ENCODE data around the gene TNFRSF1A. TPM values are rescaled to one million over a fixed set of nuclear protein-coding genes. Genes with fewer than 3 reads are reported as not detected.

TNFRSF1A gene
- total RNA-seq, 5 donors from 2014 or later (not counting 1 experiment from before 2014, with no cell fraction given) = 32.3 to 88.0 (median 86.5) TPM

DNA sequence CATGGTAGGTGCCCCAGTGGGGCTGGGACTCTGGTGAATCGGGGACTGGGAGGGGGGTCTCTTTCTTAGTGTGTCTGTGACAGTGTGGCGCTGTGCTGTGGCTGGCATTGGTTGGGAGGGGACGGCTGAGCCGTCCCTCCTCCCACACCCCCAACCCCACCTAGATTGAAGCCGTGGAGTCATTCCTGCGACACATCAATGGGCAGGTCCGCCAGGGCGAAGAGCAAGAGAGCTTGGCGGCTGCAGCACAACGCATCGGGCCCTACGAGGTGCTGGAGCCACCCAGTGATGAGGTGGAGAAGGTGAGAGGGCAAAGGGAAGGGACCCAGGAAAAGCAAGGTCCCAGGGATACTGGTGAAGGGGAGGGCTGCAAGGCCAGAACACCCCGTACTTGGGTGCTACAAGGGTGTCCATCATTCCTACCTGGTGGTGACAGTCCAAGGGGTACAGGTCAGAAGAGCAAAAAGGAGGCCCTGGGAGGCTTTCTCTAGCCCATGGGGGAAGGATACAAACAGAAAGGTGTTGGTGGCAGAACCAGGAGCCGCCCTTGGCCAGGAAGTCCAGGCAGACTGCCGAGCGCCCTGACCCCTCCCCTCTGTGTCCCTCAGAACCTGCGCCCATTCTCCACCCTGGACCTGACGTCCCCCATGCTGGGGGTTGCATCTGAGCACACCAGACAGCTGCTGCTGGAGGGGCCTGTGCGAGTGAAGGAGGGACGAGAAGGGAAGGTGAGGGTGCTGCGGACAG, 24.0 kb downstream of the TNFRSF1A start:
- DNase-seq = no peak
- peak in 2 of 4 experiments; percentile 24 to 29 for ATAC-seq (replicated peaks in 1 of 4)
- ChIA-PET CTCF (interaction anchor here in 1 of 2 donors (0.6 kb wide), 1 partner anchor 1897 kb away, joined by 3 read pairs; no protein-coding TSS in a partner anchor), POLR2A (no interaction called here)
- Histone ChIP-seq H3K4me1 (ENCODE audit: control insufficient read depth in 1 of 2, extremely low read depth in 1 of 2, insufficient read depth in 2 of 2, low read length in 2 of 2) (peaks cover 2 to 26% of the 10 kb centered on the region in 2 experiments), H3K27ac (ENCODE audit: low read length) (no peak overlapping the region), H3K4me3 (ENCODE audit: control insufficient read depth in 1 of 2, extremely low read depth in 1 of 2, low read length in 1 of 2) (no peak overlapping the region), H3K36me3 (ENCODE audit: control insufficient read depth in 2 of 2, extremely low read depth in 1 of 2, insufficient read depth in 1 of 2, low read length in 1 of 2) (no peaks in the 10 kb centered on the region), H3K9me3 (no peaks in the 10 kb centered on the region), H3K27me3 (replicated peaks in 1 of 2; ENCODE audit: control insufficient read depth in 2 of 2, extremely low read depth in 1 of 2, insufficient read depth in 2 of 2, low read length in 1 of 2) (peaks cover 0 to 27% of the 10 kb centered on the region in 2 experiments)
- Mint-ChIP-seq H3K27me3 (no peaks in the 10 kb centered on the region), H3K9me3 (no peaks in the 10 kb centered on the region), H3K27ac (peak overlapping the region; percentile 44 to 74), H3K4me3 (peak overlapping the region in 2 of 3 donors; percentile 21 to 71), H3K36me3 (no peaks in the 10 kb centered on the region), H3K4me1 (peaks cover 24 to 30% (median 29%) of the 10 kb centered on the region in 3 donors)
- 60% methylated on average over 14 of the region's 21 CpGs for WGBS (ENCODE audit: insufficient coverage)

DNA sequence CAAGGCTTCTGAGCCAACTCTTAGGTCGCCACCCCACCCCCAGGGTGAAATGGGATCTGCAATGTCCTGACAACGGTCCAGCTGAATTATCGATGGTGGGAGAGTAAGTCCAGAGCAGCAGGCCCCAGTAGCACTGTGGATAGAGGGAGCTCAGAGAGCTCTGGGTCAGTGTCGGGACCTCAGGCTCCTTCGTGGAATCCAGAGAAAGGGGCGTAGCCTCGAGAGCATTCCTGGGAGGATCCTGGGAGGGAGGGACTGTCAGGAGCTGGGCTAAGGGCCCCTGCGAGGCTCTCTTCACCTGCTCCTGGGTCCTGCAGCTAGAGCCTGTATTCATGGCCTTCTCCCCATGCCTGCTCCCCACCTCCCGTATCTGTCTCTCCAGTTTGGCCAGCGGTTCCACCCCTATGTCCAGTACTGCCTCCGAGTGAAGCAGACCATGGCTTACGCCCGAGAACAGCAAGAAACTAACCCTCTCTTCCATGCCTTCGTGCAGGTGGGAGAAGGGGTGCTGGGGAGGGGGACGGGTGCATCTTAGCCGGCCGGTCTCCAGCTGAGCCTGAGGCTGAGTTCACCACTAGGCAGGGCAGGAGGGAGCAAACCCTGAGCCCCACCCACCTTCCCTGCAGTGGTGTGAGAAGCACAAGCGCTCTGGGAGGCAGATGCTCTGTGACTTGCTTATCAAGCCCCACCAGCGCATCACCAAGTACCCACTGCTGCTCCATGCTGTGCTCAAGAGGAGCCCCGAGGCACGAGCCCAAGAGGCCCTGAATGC, 24.8 kb downstream of the TNFRSF1A start:
- no peak overlapping the region for H3K4me3 ChIP-seq (ENCODE audit: control insufficient read depth in 1 of 2, extremely low read depth in 1 of 2, low read length in 1 of 2)
- Mint-ChIP-seq H3K27me3 (peaks cover 0 to 1% of the 10 kb centered on the region in 2 donors), H3K9me3 (no peaks in the 10 kb centered on the region), H3K4me1 (peaks cover 21 to 23% (median 23%) of the 10 kb centered on the region in 3 donors), H3K36me3 (no peaks in the 10 kb centered on the region), H3K27ac (no peak overlapping the region), H3K4me3 (peak overlapping the region in 1 of 3 donors; percentile 71)
- ChIA-PET CTCF (no interaction called here), POLR2A (interaction anchor here in 1 of 2 donors (0.6 kb wide), 1 partner anchor 40 kb away, joined by 3 read pairs; no protein-coding TSS in a partner anchor)
- no peaks in the 10 kb centered on the region for H3K9me3 ChIP-seq
- peaks cover 0 to 34% of the 10 kb centered on the region in 2 experiments for H3K27me3 ChIP-seq (replicated peaks in 1 of 2; ENCODE audit: control insufficient read depth in 2 of 2, extremely low read depth in 1 of 2, insufficient read depth in 2 of 2, low read length in 1 of 2)
- 100% methylated on average over 4 of the region's 21 CpGs for WGBS (ENCODE audit: insufficient coverage)
- no peaks in the 10 kb centered on the region for H3K36me3 ChIP-seq (ENCODE audit: control insufficient read depth in 2 of 2, extremely low read depth in 1 of 2, insufficient read depth in 1 of 2, low read length in 1 of 2)
- peaks cover 0 to 19% of the 10 kb centered on the region in 2 experiments for H3K4me1 ChIP-seq (ENCODE audit: control insufficient read depth in 1 of 2, extremely low read depth in 1 of 2, insufficient read depth in 2 of 2, low read length in 2 of 2)
- ATAC-seq (replicated peaks in 1 of 4) (no peak), DNase-seq (no peak)
- no peak overlapping the region for H3K27ac ChIP-seq (ENCODE audit: low read length)

DNA sequence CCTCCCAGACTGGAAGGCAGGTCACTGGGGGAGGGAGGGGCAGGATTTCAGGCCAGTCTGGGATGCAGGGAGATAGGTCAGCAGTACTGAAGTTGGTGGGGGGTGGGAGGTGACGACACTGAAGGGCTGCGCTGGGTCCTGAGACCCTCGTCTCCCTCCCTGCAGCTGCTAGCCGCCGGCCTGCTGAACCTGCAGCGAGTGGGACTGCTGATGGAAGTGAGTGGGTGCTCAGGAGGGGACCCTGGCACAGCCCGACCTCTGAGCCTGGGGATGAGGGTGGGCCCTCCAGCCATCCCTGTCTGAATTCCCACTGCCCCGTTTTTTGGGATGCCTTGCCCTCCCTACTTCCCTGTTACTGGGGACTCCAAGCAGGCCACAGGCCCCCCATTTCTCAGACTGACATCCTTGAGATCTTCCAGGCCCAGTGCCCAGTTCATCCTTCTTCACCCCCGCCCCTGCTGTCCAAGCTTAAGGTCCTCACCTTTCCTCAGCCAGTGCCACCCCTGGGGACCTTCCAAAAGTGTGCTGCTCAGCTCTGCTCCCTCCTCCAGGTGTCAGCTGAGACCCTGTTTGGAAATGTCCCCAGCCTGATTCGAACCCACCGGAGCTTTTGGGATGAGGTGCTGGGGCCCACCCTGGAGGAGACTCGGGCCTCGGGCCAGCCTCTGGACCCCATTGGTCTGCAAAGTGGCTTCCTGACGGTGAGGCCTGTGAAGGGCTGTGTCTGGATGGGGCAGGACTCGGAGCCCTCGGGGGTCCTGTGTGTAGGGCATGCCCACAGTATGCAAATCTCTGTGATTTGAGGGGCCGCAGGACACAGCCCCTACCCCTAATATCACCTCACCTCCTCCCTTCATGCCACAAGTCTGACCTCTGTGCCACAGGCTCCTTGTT, 25.9 kb downstream of the TNFRSF1A start:
- no peak overlapping the region for H3K27ac Mint-ChIP-seq
- Histone ChIP-seq H3K27ac (ENCODE audit: low read length) (no peak overlapping the region), H3K36me3 (ENCODE audit: control insufficient read depth in 2 of 2, extremely low read depth in 1 of 2, insufficient read depth in 1 of 2, low read length in 1 of 2) (no peaks in the 10 kb centered on the region), H3K4me3 (ENCODE audit: control insufficient read depth in 1 of 2, extremely low read depth in 1 of 2, low read length in 1 of 2) (no peak overlapping the region), H3K4me1 (ENCODE audit: control insufficient read depth in 1 of 2, extremely low read depth in 1 of 2, insufficient read depth in 2 of 2, low read length in 2 of 2) (peaks cover 0 to 21% of the 10 kb centered on the region in 2 experiments), H3K27me3 (replicated peaks in 1 of 2; ENCODE audit: control insufficient read depth in 2 of 2, extremely low read depth in 1 of 2, insufficient read depth in 2 of 2, low read length in 1 of 2) (peaks cover 0 to 46% of the 10 kb centered on the region in 2 experiments), H3K9me3 (no peaks in the 10 kb centered on the region)
- no peaks in the 10 kb centered on the region for H3K36me3 Mint-ChIP-seq
- ChIA-PET CTCF (no interaction called here), POLR2A (interaction anchor here in 1 of 2 donors (0.6 kb wide), 1 partner anchor 41 kb away, joined by 3 read pairs; no protein-coding TSS in a partner anchor)
- no peaks in the 10 kb centered on the region for H3K9me3 Mint-ChIP-seq
- DNase-seq (no peak), ATAC-seq (replicated peaks in 1 of 4) (no peak)
- H3K27me3 Mint-ChIP-seq = peaks cover 0 to 5% of the 10 kb centered on the region in 2 donors
- WGBS (ENCODE audit: insufficient coverage) = 91% methylated on average over 12 of the region's 17 CpGs
- H3K4me1 Mint-ChIP-seq = peaks cover 16 to 21% (median 19%) of the 10 kb centered on the region in 3 donors
- H3K4me3 Mint-ChIP-seq = no peak overlapping the region

DNA sequence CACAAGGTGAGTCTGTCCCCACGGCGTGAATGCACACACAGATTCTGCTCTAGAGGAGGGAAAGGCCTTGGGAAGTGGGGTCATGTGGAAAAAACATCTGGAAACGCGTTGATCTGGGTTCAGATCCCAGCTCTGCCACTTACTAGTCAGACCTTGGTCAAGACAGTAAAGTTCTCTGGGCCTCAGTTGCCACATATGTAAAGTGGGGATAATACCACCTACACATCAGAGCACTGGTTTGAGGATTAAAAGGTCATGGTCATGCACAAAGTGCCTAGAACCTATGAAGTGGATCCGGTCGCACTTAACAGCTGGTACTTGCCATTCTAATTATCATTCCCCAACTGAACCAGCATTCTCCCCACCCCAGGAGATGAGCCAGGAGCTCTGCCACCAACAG, 26.7 kb downstream of the TNFRSF1A start:
- H3K36me3 Mint-ChIP-seq = no peaks in the 10 kb centered on the region
- POLR2A ChIA-PET = no interaction called here
- H3K4me3 Mint-ChIP-seq = no peak overlapping the region
- WGBS (ENCODE audit: insufficient coverage) = no CpG with 5 or more reads among the region's 6 CpGs
- peaks cover 13 to 21% (median 19%) of the 10 kb centered on the region in 3 donors for H3K4me1 Mint-ChIP-seq
- H3K36me3 ChIP-seq (ENCODE audit: control insufficient read depth in 2 of 2, extremely low read depth in 1 of 2, insufficient read depth in 1 of 2, low read length in 1 of 2) = no peaks in the 10 kb centered on the region
- H3K4me3 ChIP-seq (ENCODE audit: control insufficient read depth in 1 of 2, extremely low read depth in 1 of 2, low read length in 1 of 2) = no peak overlapping the region
- H3K27me3 ChIP-seq (replicated peaks in 1 of 2; ENCODE audit: control insufficient read depth in 2 of 2, extremely low read depth in 1 of 2, insufficient read depth in 2 of 2, low read length in 1 of 2) = peaks cover 0 to 51% of the 10 kb centered on the region in 2 experiments
- no peak overlapping the region for H3K27ac Mint-ChIP-seq
- H3K4me1 ChIP-seq (ENCODE audit: control insufficient read depth in 1 of 2, extremely low read depth in 1 of 2, insufficient read depth in 2 of 2, low read length in 2 of 2) = peaks cover 0 to 27% of the 10 kb centered on the region in 2 experiments
- CTCF ChIA-PET = interaction anchor here in 1 of 2 donors (0.5 kb wide), 1 partner anchor 30 kb away, joined by 3 read pairs; no protein-coding TSS in a partner anchor
- DNase-seq (no peak), ATAC-seq (replicated peaks in 1 of 4) (no peak)
- H3K27ac ChIP-seq (ENCODE audit: low read length) = no peak overlapping the region
- H3K27me3 Mint-ChIP-seq = peaks cover 0 to 5% of the 10 kb centered on the region in 2 donors
- no peaks in the 10 kb centered on the region for H3K9me3 Mint-ChIP-seq
- H3K9me3 ChIP-seq = no peaks in the 10 kb centered on the region

DNA sequence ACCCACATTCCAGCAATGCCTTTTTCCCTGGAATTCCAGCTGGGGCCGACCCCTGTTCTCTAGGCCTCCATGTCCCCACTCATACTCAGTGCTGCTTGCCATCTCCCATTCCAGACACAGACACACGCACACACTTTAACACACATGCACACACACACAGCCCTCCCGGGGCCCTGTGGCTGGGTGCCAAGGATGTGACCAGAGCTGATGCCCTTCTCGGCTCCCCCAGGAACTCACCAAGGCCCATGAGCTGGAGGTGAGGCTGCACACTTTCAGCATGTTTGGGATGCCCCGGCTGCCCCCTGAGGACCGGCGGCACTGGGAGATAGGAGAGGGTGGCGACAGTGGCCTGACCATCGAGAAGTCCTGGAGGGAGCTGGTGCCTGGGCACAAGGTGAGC, 27.1 kb downstream of the TNFRSF1A start:
- no peak overlapping the region for H3K27ac ChIP-seq (ENCODE audit: low read length)
- no peak overlapping the region for H3K4me3 ChIP-seq (ENCODE audit: control insufficient read depth in 1 of 2, extremely low read depth in 1 of 2, low read length in 1 of 2)
- CTCF ChIA-PET = interaction anchor here in 1 of 2 donors (0.5 kb wide), 1 partner anchor 30 kb away, joined by 3 read pairs; no protein-coding TSS in a partner anchor
- H3K4me1 ChIP-seq (ENCODE audit: control insufficient read depth in 1 of 2, extremely low read depth in 1 of 2, insufficient read depth in 2 of 2, low read length in 2 of 2) = peaks cover 0 to 30% of the 10 kb centered on the region in 2 experiments
- no peak overlapping the region for H3K27ac Mint-ChIP-seq
- H3K27me3 Mint-ChIP-seq = peaks cover 3 to 8% of the 10 kb centered on the region in 2 donors
- DNase-seq (no peak), ATAC-seq (replicated peaks in 1 of 4) (no peak)
- no peaks in the 10 kb centered on the region for H3K36me3 Mint-ChIP-seq
- no peaks in the 10 kb centered on the region for H3K9me3 ChIP-seq
- POLR2A ChIA-PET = interaction anchor here in 1 of 2 donors (0.7 kb wide), 1 partner anchor 1888 kb away, joined by 4 read pairs; no protein-coding TSS in a partner anchor
- no peaks in the 10 kb centered on the region for H3K36me3 ChIP-seq (ENCODE audit: control insufficient read depth in 2 of 2, extremely low read depth in 1 of 2, insufficient read depth in 1 of 2, low read length in 1 of 2)
- 94% methylated on average over 8 of the region's 9 CpGs for WGBS (ENCODE audit: insufficient coverage)
- H3K9me3 Mint-ChIP-seq = no peaks in the 10 kb centered on the region
- no peak overlapping the region for H3K4me3 Mint-ChIP-seq
- H3K4me1 Mint-ChIP-seq = peaks cover 13 to 18% (median 16%) of the 10 kb centered on the region in 3 donors
- peaks cover 0 to 55% of the 10 kb centered on the region in 2 experiments for H3K27me3 ChIP-seq (replicated peaks in 1 of 2; ENCODE audit: control insufficient read depth in 2 of 2, extremely low read depth in 1 of 2, insufficient read depth in 2 of 2, low read length in 1 of 2)
